LHCN-M2 (cell line): Measurements from ENCODE around the gene TFR2. TPM values are rescaled to one million over a fixed set of nuclear protein-coding genes. Genes with fewer than 3 reads are reported as not detected.

ENCODE experiments used
- DNase-seq: peaks from one replicate; pipeline ENCODE4 v3.0.0-alpha.2; 2012; ENCODE audit warnings: low read depth
- polyA plus RNA-seq: library from polyadenylated mRNA; unstranded; fragments of >200 nt; gene quantifications from one replicate; pipeline ENCODE4 v1.2.1, GENCODE V29; 2012; ENCODE audit warnings: missing spikeins
- total RNA-seq: library from RNA; depleted of rRNA; stranded (reverse); fragments of >200 nt; gene quantifications from 2 replicates; pipeline ENCODE4 v1.2.3, GENCODE V29; 2014; rRNA removed

TFR2 gene
- total RNA-seq = 1.3 TPM in 2 replicates
- 0.34 TPM for polyA plus RNA-seq

- DNase-seq = no peak
These were observed at the start of gene TFR2 for GRCh38 chr7:100641463-100641859. TFR2 (minus strand) TSS chr7:100641552; CDS start chr7:100641509, 43 bp downstream.

DNA sequence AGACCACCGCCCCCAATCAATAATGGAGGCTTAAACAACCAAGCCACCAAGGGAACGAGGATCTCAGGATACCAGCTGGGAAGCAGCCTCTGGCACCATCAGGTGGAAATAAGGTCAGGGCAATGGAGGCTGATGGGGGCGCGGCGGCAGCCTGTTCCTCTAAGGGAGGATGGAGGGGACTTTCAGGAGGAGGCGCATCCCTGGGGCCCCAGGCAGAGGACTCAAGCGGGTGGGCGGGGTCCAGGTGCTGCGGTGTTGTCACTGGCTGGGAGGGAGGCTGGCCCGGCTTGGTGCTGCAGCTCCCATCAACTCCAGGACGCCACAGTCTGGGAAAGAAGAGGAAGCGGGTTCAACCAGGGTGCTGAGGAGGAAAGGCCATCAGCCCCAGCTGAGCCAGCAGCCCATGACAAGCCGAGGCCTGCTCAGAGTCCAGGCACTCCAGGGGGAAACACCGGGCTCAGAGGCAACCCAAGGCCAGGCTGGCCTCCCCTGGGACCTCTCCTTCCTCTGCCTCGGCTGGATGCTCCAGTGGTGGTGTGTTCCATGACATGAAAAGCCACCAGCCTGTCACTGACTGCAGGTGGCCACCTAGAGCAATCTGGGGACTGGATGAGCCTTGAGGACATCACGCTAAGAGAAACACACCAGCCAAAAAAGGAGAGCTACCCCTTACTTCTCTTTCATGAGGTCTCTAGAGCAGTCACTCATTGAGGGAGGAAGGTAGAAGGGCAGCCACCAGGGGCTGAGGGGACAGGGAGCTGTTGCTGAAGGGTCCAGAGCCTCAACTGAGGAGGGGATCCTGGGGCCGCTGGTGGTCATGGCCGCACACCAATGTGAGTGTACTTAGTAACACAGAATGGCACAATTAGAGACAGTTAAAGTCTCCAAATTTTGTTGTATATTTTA is 48.1 kb upstream of the TFR2 start:
- no peak for DNase-seq

- no peak for DNase-seq
These were observed 47.0 kb upstream of the TFR2 start for GRCh38 chr7:100688326-100688860.

GRCh38 chr7:100687751-100688300 is 46.5 kb upstream of the TFR2 start:
- no peak for DNase-seq

DNA sequence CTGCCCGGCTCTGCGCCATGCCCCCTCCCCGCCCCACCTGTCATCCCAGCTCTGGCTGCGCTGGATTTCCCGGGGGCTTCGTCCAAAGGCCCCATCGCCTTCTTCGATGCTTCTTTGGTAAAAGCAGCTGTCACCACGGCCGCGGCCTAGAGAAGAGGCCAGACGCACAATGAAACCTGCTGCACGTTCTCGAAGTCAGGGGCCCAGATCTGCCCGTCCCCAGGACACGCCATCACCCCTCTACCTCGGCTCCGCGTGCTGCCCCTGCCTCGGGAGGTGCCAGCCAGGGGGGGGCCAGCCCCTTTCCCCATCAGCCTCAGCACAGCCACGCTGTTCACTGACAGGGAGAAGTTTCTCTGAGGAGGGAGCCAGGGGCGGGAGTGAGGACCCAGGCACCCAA is 45.9 kb upstream of the TFR2 start:
- DNase-seq = no peak

DNA sequence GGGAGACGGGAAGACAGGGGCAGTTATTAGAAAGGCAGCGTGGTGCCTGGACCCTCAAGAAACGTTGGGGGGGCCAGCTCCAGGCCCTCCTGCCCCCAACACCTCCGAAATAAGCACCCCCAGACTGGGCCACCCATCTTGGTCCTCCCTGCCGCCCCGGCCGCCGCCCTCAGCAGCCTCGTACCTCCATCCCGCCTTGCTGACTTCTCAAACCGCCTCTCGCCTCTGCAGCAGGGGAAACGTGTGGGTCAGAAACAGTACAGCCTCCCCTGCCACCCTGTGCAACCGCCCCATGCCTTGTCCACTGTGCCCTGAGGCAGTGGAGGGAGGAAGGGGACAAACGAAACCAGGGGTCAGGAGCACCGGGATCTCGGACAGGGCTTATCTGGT is 45.5 kb upstream of the TFR2 start:
- no peak for DNase-seq

- DNase-seq = no peak
These were observed 45.0 kb upstream of the TFR2 start for GRCh38 chr7:100686201-100686821.

GRCh38 chr7:100685631-100686145 is 44.3 kb upstream of the TFR2 start:
- no peak for DNase-seq

DNA sequence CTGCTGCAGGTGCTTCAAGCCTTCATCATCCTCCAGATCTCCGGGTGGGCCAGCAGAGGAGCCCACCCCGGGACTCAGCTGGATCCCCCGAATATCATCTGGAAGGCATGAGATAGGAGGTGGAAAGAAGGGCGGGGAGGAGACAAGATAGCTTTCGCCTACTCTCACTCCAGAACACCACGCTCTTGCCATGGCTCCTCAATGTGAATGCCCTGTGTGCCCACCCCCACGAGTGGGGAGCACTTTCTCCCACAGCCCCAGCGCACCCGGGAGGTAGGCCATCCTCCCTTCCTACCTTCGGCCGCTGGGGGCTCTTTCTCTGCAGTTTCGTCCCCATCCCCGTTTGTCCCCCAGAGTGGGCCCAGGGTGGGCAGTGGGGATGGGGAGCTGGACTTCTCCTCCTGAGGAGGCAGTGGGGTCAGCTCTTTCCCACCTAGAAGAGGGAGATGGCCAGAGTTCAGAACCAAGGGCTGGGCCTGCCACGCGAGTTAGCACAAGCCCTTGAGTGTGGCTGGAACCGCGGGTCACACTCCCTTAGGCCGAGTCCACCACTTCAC is 43.8 kb upstream of the TFR2 start:
- DNase-seq = no peak

DNA sequence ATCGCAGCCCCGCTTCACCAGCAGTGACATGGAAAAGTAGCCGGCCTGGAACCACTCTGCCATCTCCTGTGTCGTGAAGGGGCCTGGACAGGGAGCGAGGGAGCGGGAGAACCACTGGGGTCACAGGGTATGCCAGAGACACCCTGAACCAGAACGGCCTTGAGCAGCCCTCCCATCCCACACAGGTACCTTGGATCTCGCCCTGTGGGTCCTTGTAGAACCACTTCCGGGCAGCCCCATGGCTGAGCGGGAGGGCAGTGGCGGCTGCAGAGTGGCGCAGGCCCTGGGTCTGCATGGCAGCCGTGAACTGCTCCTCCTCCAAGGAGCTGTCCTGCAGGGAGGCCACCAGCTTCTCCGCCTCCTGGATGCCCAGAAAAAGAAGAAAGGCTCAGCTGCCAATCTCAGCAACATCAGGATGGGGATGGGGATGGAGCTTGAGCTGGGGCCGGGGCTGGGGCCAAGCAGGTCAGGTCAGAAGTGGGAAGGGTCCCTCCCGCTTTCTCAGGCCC is 43.2 kb upstream of the TFR2 start:
- DNase-seq = no peak

DNA sequence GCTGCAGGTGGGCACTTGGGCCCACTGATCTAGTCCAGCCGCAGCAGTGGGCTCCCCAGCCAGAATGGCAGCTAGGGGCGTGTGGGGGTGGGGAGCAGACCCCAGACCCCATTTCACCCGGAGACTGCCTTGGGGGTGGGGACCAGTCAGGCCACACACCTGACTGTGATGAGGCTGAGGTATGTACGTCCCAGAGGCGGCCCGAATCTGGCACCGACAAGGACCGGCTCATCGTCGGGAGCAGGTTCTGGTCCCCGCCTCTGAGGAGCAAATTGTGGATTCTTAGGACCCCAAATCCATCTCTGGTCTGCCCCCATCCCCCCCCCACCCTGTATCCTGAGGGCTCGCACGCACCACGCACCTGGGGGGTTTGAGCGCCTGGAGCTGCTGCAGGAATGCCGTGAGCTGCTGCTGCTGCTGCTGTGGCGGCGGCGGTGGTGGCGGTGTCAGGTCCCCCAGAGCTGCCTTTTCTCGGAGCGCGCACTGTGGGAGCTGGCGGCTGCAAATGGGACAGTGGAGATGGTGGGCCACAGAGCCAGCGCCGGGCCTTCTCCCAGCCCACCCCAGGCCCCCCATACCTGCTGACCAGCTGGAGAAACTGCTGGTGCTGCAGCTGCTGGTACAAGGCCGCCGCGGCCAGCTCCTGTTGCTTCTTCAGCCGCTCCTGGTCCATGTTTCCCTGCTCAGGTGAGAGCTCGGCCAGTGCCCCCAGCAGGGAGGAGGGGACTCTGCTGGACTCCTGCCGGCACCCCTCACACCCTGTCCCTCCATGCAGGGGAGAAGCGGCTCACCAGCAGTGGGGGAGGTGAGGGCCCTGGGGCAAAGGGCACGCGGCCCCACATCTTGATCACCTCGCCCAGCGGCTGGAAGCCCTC is 42.5 kb upstream of the TFR2 start:
- DNase-seq = no peak

DNA sequence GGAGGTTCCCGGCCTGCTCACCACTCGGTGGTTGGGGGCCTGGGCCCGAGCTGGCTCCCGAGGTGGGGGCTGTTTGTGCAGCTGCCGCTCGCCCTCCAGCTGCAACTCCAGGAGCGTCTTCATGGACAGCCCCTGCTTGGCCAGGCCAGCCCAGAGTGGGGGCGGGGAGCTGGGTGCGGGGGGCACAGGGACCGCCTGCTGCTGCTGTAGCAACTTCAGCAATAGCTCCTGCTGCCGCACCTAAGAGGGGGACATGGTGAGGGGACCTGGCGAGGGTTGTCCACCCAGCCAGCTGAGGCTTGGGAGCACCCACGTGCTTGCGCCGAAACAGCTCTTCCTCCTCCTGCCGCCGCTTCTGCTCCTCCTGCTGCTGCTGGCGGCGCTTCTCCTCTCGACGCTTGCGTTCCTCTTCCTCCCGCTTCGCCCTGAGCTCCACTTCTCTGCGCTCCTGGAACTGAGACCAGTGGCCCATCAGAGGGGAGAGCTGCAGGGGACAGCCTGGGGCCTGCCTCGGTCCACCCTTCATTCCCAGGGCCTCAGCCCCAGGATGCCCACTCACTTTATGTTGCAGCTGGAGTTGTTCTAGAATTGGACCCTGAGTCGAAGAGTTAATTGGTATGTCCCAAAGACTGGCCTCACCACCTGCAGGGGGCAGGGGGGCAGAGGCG is 41.8 kb upstream of the TFR2 start:
- no peak for DNase-seq

- peak; percentile 35 for DNase-seq
These were observed 40.9 kb upstream of the TFR2 start for GRCh38 chr7:100682228-100682741.

DNA sequence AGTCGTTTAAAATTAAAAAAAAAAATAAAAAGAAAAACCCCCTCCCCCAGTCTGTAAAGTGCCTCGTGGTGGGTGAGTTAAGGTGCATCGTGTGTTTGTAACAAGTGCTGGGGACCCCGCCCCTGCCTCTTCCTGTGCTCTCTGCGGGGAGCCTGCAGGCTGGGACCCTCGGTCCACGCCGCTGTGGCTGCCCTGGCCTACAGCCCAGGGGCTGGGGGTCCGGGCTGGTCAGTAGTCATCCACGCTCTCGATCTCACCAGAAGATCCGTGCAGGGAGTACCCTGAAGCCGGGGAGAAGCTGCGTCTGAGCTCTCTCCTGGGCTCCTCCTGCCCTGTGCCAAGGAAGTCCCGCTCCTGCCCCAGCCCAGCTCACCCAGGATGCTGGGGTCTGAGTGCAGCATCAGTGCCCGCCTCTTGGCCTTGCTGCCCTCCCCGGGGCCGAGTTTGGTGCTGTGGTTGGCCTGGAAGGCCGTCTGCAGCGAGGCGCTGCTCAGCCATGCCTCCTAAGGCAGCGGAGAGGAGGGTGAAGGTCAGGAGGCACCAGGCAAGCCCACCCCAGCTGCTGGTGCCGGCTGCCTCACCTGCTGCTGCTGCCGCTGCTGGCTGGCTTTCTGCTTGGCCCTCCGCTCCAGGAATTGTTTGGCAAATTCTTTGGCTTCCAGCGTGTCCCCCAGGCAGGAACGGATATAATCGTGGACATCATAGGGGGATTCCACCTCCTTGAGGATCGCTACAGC is 40.3 kb upstream of the TFR2 start:
- DNase-seq = no peak

- no peak for DNase-seq
These were observed 39.4 kb upstream of the TFR2 start for GRCh38 chr7:100680576-100681271.

DNA sequence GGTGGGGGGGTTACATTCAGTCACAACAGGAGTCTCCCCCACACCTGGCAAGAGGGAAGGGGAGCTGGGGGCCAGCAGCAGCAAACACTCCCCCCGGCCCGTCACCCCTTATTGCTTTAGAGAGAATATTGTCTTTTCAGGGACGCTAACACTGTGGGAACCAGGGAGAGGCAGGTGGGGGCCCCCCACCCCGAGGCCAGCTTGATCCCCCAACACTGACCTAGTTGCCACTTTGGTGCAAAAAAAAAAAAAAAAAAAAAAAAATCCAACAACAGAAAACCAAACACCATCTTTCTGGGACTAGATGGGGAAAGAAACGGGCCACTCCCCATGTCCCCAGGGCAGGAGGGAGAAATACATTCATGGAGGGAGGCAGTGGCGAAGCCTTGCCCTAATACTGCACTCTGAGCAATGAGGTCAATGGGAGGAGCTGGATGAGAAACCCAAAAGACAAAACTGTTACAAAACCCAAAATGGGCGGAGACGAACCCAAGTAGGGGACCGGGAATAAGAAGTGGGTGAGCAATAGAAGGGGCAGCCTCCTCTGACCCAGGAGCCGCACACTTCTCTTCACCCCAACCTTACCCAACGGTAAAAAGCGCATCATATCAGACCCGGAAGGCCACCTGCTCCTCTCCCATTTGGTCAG is 38.7 kb upstream of the TFR2 start:
- peak; percentile 50 for DNase-seq

GRCh38 chr7:100679129-100679926 is 38.0 kb upstream of the TFR2 start:
- no peak for DNase-seq
